Neural cell (in vitro differentiated cells): Measurements from ENCODE around the gene GMEB2. TPM values are rescaled to one million over a fixed set of nuclear protein-coding genes. Genes with fewer than 3 reads are reported as not detected.

Experiments
- H2AFZ ChIP-seq: fragments of 200-600, 300-800 bp; sonication (generic), shearing (Covaris generic); 2 replicates; pipeline ENCODE4 v1.6.0; 2014; ENCODE audit warnings: low read depth, mild to moderate bottlenecking, antibody characterized with exemption, low read length, moderate library complexity
- H3F3A ChIP-seq: fragments of 200-600 bp; shearing (Covaris generic); 2 replicates; pipeline ENCODE4 v1.6.1; 2016; ENCODE audit warnings: mild to moderate bottlenecking, moderate library complexity, mixed read lengths, antibody characterized with exemption, low read length; ENCODE audit not compliant: insufficient read depth, poor library complexity, severe bottlenecking
- H3K27ac ChIP-seq: fragments of 200-600, 300-800 bp; sonication (generic), shearing (Covaris generic); 2 replicates; pipeline ENCODE4 v1.5.1; 2014; ENCODE audit warnings: mild to moderate bottlenecking, low read length, moderate library complexity
- H3K27me3 ChIP-seq: fragments of 300-800, 200-600 bp; sonication (generic), shearing (Covaris generic); 2 replicates; pipeline ENCODE4 v1.6.0; 2014; ENCODE audit warnings: mild to moderate bottlenecking, low read depth, low read length, moderate library complexity; ENCODE audit not compliant: insufficient read depth
- H3K36me3 ChIP-seq: fragments of 300-800, 200-600 bp; sonication (generic), shearing (Covaris generic); 2 replicates; pipeline ENCODE4 v1.5.1; 2014; ENCODE audit warnings: mild to moderate bottlenecking, antibody characterized with exemption, low read length, moderate library complexity; ENCODE audit not compliant: insufficient read depth
- H3K4me2 ChIP-seq: fragments of 300-800, 200-600 bp; sonication (generic), shearing (Covaris generic); 2 replicates; pipeline ENCODE4 v1.6.0; 2014; ENCODE audit warnings: mild to moderate bottlenecking, low read length
- H3K4me3 ChIP-seq: fragments of 300-800, 200-600 bp; sonication (generic), shearing (Covaris generic); 2 replicates; pipeline ENCODE4 v1.5.1; 2014; ENCODE audit warnings: mild to moderate bottlenecking, low read length, moderate library complexity
- H3K79me2 ChIP-seq: fragments of 200-600 bp; shearing (Covaris generic); replicated peaks from 2 replicates; pipeline ENCODE4 v1.6.0; 2014; ENCODE audit warnings: mild to moderate bottlenecking, low read length, moderate library complexity; ENCODE audit not compliant: insufficient read depth
- H3K9ac ChIP-seq: fragments of 300-800, 200-600 bp; sonication (generic), shearing (Covaris generic); 2 replicates; pipeline ENCODE4 v1.6.1; 2016; ENCODE audit warnings: mild to moderate bottlenecking, low read length, mixed read lengths
- H3K9me2 ChIP-seq: fragments of 200-600 bp; shearing (Covaris generic); 2 replicates; pipeline ENCODE4 v1.6.1; 2016; ENCODE audit warnings: mild to moderate bottlenecking, low read length, mixed read lengths; ENCODE audit not compliant: insufficient read depth
- H3K9me3 ChIP-seq: fragments of 200-600, 300-800 bp; sonication (generic), shearing (Covaris generic); 2 replicates; pipeline ENCODE4 v1.6.1; 2016; ENCODE audit warnings: mild to moderate bottlenecking, mixed run types, low read length, moderate library complexity, mixed read lengths
- H4K20me1 ChIP-seq: fragments of 200-600 bp; shearing (Covaris generic); 2 replicates; pipeline ENCODE4 v1.6.1; 2016; ENCODE audit warnings: mild to moderate bottlenecking, mixed run types; ENCODE audit not compliant: insufficient read depth
- EP300 ChIP-seq: fragments of 450-650 bp; conservative IDR thresholded peaks from 2 replicates; pipeline ENCODE4 v1.6.1; 2014; ENCODE audit warnings: antibody characterized with exemption, mild to moderate bottlenecking, moderate library complexity; ENCODE audit not compliant: poor library complexity, severe bottlenecking
- EZH2 ChIP-seq: fragments of 200-600, 300-800 bp; shearing (Covaris generic), sonication (generic); IDR thresholded peaks from 2 replicates; pipeline ENCODE4 v1.6.1; 2014; ENCODE audit warnings: antibody characterized with exemption, low read length, borderline replicate concordance, mild to moderate bottlenecking; ENCODE audit not compliant: insufficient read depth, poor library complexity, severe bottlenecking
- MXI1 ChIP-seq: fragments of 450-650 bp; conservative IDR thresholded peaks from 2 replicates; pipeline ENCODE4 v1.6.1; 2014; ENCODE audit warnings: antibody characterized with exemption, mild to moderate bottlenecking; ENCODE audit not compliant: poor library complexity, severe bottlenecking
- POLR2AphosphoS5 ChIP-seq: IDR thresholded peaks from 2 replicates; pipeline ENCODE4 v1.6.1; 2012
- RAD21 ChIP-seq: fragments of 450-650 bp; conservative IDR thresholded peaks from 2 replicates; pipeline ENCODE4 v1.6.1; 2014; ENCODE audit warnings: antibody characterized with exemption, mild to moderate bottlenecking, moderate library complexity
- SMC3 ChIP-seq: fragments of 450-650 bp; conservative IDR thresholded peaks from 2 replicates; pipeline ENCODE4 v1.6.1; 2014; ENCODE audit warnings: antibody characterized with exemption, mild to moderate bottlenecking, moderate library complexity; ENCODE audit not compliant: poor library complexity
- TAF1 ChIP-seq: IDR thresholded peaks from 2 replicates; pipeline ENCODE4 v1.6.1; 2012; ENCODE audit warnings: low read depth
- polyA plus RNA-seq: library from polyadenylated mRNA; depleted of rRNA; stranded (reverse); fragments of >200 nt; gene quantifications from 2 replicates; pipeline ENCODE4 v1.2.3, GENCODE V29; 2014
- TF ChIP-seq, protein P1 (sequence below): IDR thresholded peaks from 2 replicates; pipeline ENCODE4 v1.6.1; 2012; ENCODE audit warnings: borderline replicate concordance
- TF ChIP-seq, protein P2 (sequence below): fragments of 450-650 bp; IDR thresholded peaks from 2 replicates; pipeline ENCODE4 v1.5.1; 2014; ENCODE audit warnings: antibody characterized with exemption, mild to moderate bottlenecking, moderate library complexity; ENCODE audit not compliant: poor library complexity, severe bottlenecking

Gene GMEB2
- polyA plus RNA-seq, 1 donor from 2014 or later, result 13.7 TPM

DNA sequence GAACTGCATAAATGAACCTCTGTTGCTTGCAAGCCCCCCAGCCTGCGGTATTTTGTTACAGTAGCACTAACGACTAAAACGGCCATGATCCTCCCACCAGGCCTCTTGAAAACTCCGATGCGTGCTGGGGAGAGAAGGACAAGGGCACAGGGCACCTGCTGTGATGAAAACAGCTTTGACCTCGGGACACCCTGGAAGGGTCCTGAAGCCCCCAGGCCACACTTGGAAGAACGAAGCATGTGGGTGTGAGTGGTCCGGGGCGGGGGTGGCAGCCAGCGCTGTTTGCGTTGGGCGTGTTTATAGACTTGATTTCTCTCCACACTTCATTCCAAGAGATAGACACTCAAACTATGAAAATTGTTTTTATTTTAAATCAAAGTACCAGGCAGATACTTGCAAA is 39.6 kb downstream of the GMEB2 start:
- no peaks in the 10 kb centered on the region for H3K36me3 ChIP-seq
- no peaks in the 10 kb centered on the region for H3F3A ChIP-seq

DNA sequence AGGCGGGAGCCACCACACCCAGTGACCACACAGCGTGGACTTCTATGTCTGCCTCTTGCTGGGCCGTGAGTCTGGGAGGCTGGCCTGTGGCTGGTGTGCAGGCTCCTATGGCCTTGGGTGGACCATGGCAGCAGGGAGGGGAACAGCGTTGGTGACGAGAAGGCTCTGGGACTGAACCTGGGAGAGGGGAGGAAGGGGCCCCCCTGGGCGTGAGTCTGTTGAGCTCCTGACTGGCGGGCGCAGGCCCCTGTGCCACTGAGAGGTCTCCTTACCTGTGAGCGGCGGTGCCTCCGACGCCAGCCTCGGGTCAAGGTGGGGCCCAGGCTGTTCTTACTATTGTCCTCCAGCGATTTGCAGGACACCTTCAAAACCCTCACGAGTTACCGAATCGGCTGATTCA is 40.1 kb downstream of the GMEB2 start:
- Histone ChIP-seq H3K4me3 (no peak overlapping the region), H2AFZ (no peak overlapping the region), H3F3A (no peaks in the 10 kb centered on the region), H3K27ac (no peak overlapping the region), H4K20me1 (no peaks in the 10 kb centered on the region), H3K4me2 (no peak overlapping the region), H3K27me3 (no peaks in the 10 kb centered on the region), H3K36me3 (no peaks in the 10 kb centered on the region), H3K79me2 (no peaks in the 10 kb centered on the region), H3K9ac (no peak overlapping the region), H3K9me3 (no peaks in the 10 kb centered on the region), H3K9me2 (no peaks in the 10 kb centered on the region)
- TF ChIP-seq, protein P1, sequence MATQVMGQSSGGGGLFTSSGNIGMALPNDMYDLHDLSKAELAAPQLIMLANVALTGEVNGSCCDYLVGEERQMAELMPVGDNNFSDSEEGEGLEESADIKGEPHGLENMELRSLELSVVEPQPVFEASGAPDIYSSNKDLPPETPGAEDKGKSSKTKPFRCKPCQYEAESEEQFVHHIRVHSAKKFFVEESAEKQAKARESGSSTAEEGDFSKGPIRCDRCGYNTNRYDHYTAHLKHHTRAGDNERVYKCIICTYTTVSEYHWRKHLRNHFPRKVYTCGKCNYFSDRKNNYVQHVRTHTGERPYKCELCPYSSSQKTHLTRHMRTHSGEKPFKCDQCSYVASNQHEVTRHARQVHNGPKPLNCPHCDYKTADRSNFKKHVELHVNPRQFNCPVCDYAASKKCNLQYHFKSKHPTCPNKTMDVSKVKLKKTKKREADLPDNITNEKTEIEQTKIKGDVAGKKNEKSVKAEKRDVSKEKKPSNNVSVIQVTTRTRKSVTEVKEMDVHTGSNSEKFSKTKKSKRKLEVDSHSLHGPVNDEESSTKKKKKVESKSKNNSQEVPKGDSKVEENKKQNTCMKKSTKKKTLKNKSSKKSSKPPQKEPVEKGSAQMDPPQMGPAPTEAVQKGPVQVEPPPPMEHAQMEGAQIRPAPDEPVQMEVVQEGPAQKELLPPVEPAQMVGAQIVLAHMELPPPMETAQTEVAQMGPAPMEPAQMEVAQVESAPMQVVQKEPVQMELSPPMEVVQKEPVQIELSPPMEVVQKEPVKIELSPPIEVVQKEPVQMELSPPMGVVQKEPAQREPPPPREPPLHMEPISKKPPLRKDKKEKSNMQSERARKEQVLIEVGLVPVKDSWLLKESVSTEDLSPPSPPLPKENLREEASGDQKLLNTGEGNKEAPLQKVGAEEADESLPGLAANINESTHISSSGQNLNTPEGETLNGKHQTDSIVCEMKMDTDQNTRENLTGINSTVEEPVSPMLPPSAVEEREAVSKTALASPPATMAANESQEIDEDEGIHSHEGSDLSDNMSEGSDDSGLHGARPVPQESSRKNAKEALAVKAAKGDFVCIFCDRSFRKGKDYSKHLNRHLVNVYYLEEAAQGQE, result no peak
- TF ChIP-seq, protein P2, sequence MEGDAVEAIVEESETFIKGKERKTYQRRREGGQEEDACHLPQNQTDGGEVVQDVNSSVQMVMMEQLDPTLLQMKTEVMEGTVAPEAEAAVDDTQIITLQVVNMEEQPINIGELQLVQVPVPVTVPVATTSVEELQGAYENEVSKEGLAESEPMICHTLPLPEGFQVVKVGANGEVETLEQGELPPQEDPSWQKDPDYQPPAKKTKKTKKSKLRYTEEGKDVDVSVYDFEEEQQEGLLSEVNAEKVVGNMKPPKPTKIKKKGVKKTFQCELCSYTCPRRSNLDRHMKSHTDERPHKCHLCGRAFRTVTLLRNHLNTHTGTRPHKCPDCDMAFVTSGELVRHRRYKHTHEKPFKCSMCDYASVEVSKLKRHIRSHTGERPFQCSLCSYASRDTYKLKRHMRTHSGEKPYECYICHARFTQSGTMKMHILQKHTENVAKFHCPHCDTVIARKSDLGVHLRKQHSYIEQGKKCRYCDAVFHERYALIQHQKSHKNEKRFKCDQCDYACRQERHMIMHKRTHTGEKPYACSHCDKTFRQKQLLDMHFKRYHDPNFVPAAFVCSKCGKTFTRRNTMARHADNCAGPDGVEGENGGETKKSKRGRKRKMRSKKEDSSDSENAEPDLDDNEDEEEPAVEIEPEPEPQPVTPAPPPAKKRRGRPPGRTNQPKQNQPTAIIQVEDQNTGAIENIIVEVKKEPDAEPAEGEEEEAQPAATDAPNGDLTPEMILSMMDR, result no peak
- TF ChIP-seq SMC3 (no peak), MXI1 (no peak), POLR2AphosphoS5 (no peak), TAF1 (no peak), RAD21 (no peak), EZH2 (no peak), EP300 (no peak)

More for the DNA sequence above, 39.6 kb downstream of the GMEB2 start:
- Histone ChIP-seq H3K9ac (no peak overlapping the region), H3K79me2 (no peaks in the 10 kb centered on the region), H4K20me1 (no peaks in the 10 kb centered on the region), H3K27ac (no peak overlapping the region), H3K4me2 (no peak overlapping the region), H3K9me2 (no peaks in the 10 kb centered on the region), H3K4me3 (no peak overlapping the region), H3K9me3 (no peaks in the 10 kb centered on the region), H2AFZ (no peak overlapping the region), H3K27me3 (no peaks in the 10 kb centered on the region)
- TF ChIP-seq EZH2 (no peak), RAD21 (no peak)
- TF ChIP-seq, protein P1, result no peak
